BLaER1 treated with 17β-estradiol and CSF1 and Interleukin-3, amounts not matched to agents 10 nM and 100 nM (cell line): Measurements from ENCODE around the gene FOXF1.

ENCODE experiments used
- H3K27ac ChIP-seq, 11 experiments: shearing (Covaris generic); formaldehyde crosslinking; 2 replicates each; pipeline ENCODE4 v1.8.1; 2022
- H3K27me3 ChIP-seq, 11 experiments: shearing (Covaris generic); formaldehyde crosslinking; 2 replicates each; pipeline ENCODE4 v1.8.1; 2022
- H3K36me3 ChIP-seq, 11 experiments: shearing (Covaris generic); formaldehyde crosslinking; 2 replicates each; pipeline ENCODE4 v1.8.1; 2022
- H3K4me1 ChIP-seq, 10 experiments: shearing (Covaris generic); formaldehyde crosslinking; 2 replicates each; pipeline ENCODE4 v1.8.1; 2022
- H3K4me2 ChIP-seq, 11 experiments: shearing (Covaris generic); formaldehyde crosslinking; 2 replicates each; pipeline ENCODE4 v1.8.1; 2022
- H3K4me3 ChIP-seq, 10 experiments: shearing (Covaris generic); formaldehyde crosslinking; 2 replicates each; pipeline ENCODE4 v1.8.1; 2022
- H3K9ac ChIP-seq, 11 experiments: shearing (Covaris generic); formaldehyde crosslinking; 2 replicates each; pipeline ENCODE4 v1.8.1; 2022
- H3K9me3 ChIP-seq, 11 experiments: shearing (Covaris generic); formaldehyde crosslinking; replicated peaks in 1 of 11; 2 replicates each; pipeline ENCODE4 v1.8.1; 2022
- H4K20me1 ChIP-seq, 11 experiments: shearing (Covaris generic); formaldehyde crosslinking; 2 replicates each; pipeline ENCODE4 v1.8.1; 2022
- Cebpa-rat ChIP-seq, 11 experiments: shearing (Covaris generic); IDR thresholded peaks; 2 replicates each; pipeline ENCODE4 v1.8.1; 2022

The FOXF1 gene

GRCh38 chr16:86490859-86491639 lies 19.3 kb upstream of the FOXF1 start:
- H3K4me3 ChIP-seq = no peak overlapping the region
- H3K36me3 ChIP-seq = no peaks in the 10 kb centered on the region
- peaks cover 76 to 99% (median 93%) of the 10 kb centered on the region in 11 experiments for H3K27me3 ChIP-seq
- no peak for TF ChIP-seq Cebpa-rat (IDR thresholded peaks at IDR 0.05)
- H4K20me1 ChIP-seq = peaks cover 0 to 48% (median 27%) of the 10 kb centered on the region in 11 experiments; a peak in 16 of 22 replicates
- H3K4me1 ChIP-seq = no peaks in the 10 kb centered on the region
- H3K27ac ChIP-seq = no peak overlapping the region
- H3K9me3 ChIP-seq = peaks cover 0 to 6% (median 0%) of the 10 kb centered on the region in 11 experiments; a peak in 1 of 22 replicates
- H3K9ac ChIP-seq = no peak overlapping the region
- H3K4me2 ChIP-seq = no peak overlapping the region

- Histone ChIP-seq H3K4me2 (no peak overlapping the region), H3K9ac (no peak overlapping the region), H3K36me3 (no peaks in the 10 kb centered on the region), H3K4me1 (no peaks in the 10 kb centered on the region; a peak in 1 of 20 replicates), H3K27me3 (peaks cover 81 to 99% (median 96%) of the 10 kb centered on the region in 11 experiments), H3K4me3 (no peak overlapping the region), H4K20me1 (peaks cover 0 to 54% (median 33%) of the 10 kb centered on the region in 11 experiments; a peak in 16 of 22 replicates), H3K9me3 (peaks cover 0 to 6% (median 0%) of the 10 kb centered on the region in 11 experiments; a peak in 1 of 22 replicates), H3K27ac (no peak overlapping the region)
- TF ChIP-seq Cebpa-rat (IDR thresholded peaks at IDR 0.05) = no peak
Measured at GRCh38 chr16:86491640-86492023, 18.7 kb upstream of the FOXF1 start.

GRCh38 chr16:86492267-86492960 lies 17.9 kb upstream of the FOXF1 start:
- Histone ChIP-seq H3K27ac (no peak overlapping the region), H3K27me3 (peaks cover 89 to 100% (median 98%) of the 10 kb centered on the region in 11 experiments), H3K9me3 (peaks cover 0 to 6% (median 0%) of the 10 kb centered on the region in 11 experiments; a peak in 1 of 22 replicates), H3K9ac (no peak overlapping the region), H4K20me1 (peaks cover 0 to 59% (median 38%) of the 10 kb centered on the region in 11 experiments; a peak in 16 of 22 replicates), H3K4me2 (no peak overlapping the region), H3K36me3 (no peaks in the 10 kb centered on the region), H3K4me1 (no peaks in the 10 kb centered on the region; a peak in 1 of 20 replicates), H3K4me3 (no peak overlapping the region)
- TF ChIP-seq Cebpa-rat (IDR thresholded peaks at IDR 0.05) = no peak

- H4K20me1 ChIP-seq = peaks cover 0 to 60% (median 39%) of the 10 kb centered on the region in 11 experiments; a peak in 16 of 22 replicates
- no peak overlapping the region for H3K4me2 ChIP-seq
- H3K4me3 ChIP-seq = no peak overlapping the region
- no peaks in the 10 kb centered on the region; a peak in 1 of 20 replicates for H3K4me1 ChIP-seq
- H3K9ac ChIP-seq = no peak overlapping the region
- no peaks in the 10 kb centered on the region for H3K36me3 ChIP-seq
- peaks cover 0 to 6% (median 0%) of the 10 kb centered on the region in 11 experiments; a peak in 1 of 22 replicates for H3K9me3 ChIP-seq
- H3K27me3 ChIP-seq = peaks cover 92 to 100% (median 100%) of the 10 kb centered on the region in 11 experiments
- TF ChIP-seq Cebpa-rat (IDR thresholded peaks at IDR 0.05) = no peak
- no peak overlapping the region for H3K27ac ChIP-seq
Measured at GRCh38 chr16:86492961-86493629, 17.2 kb upstream of the FOXF1 start.

- H3K4me1 ChIP-seq = no peaks in the 10 kb centered on the region; a peak in 2 of 20 replicates
- TF ChIP-seq Cebpa-rat (IDR thresholded peaks at IDR 0.05) = no peak
- H3K9me3 ChIP-seq = peaks cover 0 to 5% (median 0%) of the 10 kb centered on the region in 11 experiments; a peak in 1 of 22 replicates
- no peaks in the 10 kb centered on the region for H3K36me3 ChIP-seq
- H3K9ac ChIP-seq = no peak overlapping the region
- H4K20me1 ChIP-seq = peaks cover 0 to 68% (median 49%) of the 10 kb centered on the region in 11 experiments; a peak in 17 of 22 replicates
- H3K27me3 ChIP-seq = peaks cover 97 to 100% (median 100%) of the 10 kb centered on the region in 11 experiments
- no peak overlapping the region for H3K4me2 ChIP-seq
- no peak overlapping the region for H3K27ac ChIP-seq
- no peak overlapping the region for H3K4me3 ChIP-seq
Measured at GRCh38 chr16:86494039-86494564, 16.2 kb upstream of the FOXF1 start.

GRCh38 chr16:86494565-86495356 lies 15.6 kb upstream of the FOXF1 start:
- Histone ChIP-seq H3K4me1 (no peaks in the 10 kb centered on the region; a peak in 2 of 20 replicates), H3K36me3 (no peaks in the 10 kb centered on the region), H3K9me3 (peaks cover 0 to under 1% (median 0%) of the 10 kb centered on the region in 11 experiments; a peak in 1 of 22 replicates), H3K9ac (no peak overlapping the region), H3K27ac (no peak overlapping the region), H3K4me2 (no peak overlapping the region), H3K27me3 (peaks cover 98 to 100% (median 100%) of the 10 kb centered on the region in 11 experiments), H3K4me3 (no peak overlapping the region), H4K20me1 (peaks cover 0 to 70% (median 56%) of the 10 kb centered on the region in 11 experiments; a peak in 17 of 22 replicates)
- TF ChIP-seq Cebpa-rat (IDR thresholded peaks at IDR 0.05) = no peak

- peaks cover 100% of the 10 kb centered on the region in 11 experiments for H3K27me3 ChIP-seq
- peaks cover 0 to 75% (median 61%) of the 10 kb centered on the region in 11 experiments; a peak in 17 of 22 replicates for H4K20me1 ChIP-seq
- no peaks in the 10 kb centered on the region for H3K9me3 ChIP-seq
- H3K4me1 ChIP-seq = no peaks in the 10 kb centered on the region; a peak in 2 of 20 replicates
- no peak overlapping the region for H3K4me2 ChIP-seq
- H3K27ac ChIP-seq = no peak overlapping the region
- H3K36me3 ChIP-seq = no peaks in the 10 kb centered on the region
- no peak overlapping the region for H3K4me3 ChIP-seq
- TF ChIP-seq Cebpa-rat (IDR thresholded peaks at IDR 0.05) = no peak
- no peak overlapping the region for H3K9ac ChIP-seq
Measured at GRCh38 chr16:86495357-86495701, 15.0 kb upstream of the FOXF1 start.

GRCh38 chr16:86495756-86496261 lies 14.5 kb upstream of the FOXF1 start:
- H3K9ac ChIP-seq = no peak overlapping the region
- no peaks in the 10 kb centered on the region; a peak in 2 of 20 replicates for H3K4me1 ChIP-seq
- peaks cover 100% of the 10 kb centered on the region in 11 experiments for H3K27me3 ChIP-seq
- H3K9me3 ChIP-seq = no peaks in the 10 kb centered on the region
- peaks cover 0 to 80% (median 66%) of the 10 kb centered on the region in 11 experiments; a peak in 17 of 22 replicates for H4K20me1 ChIP-seq
- H3K4me3 ChIP-seq = no peak overlapping the region
- no peak overlapping the region for H3K4me2 ChIP-seq
- no peak for TF ChIP-seq Cebpa-rat (IDR thresholded peaks at IDR 0.05)
- no peak overlapping the region for H3K27ac ChIP-seq
- no peaks in the 10 kb centered on the region for H3K36me3 ChIP-seq
